Testis (tissue), 2 donors: ENCODE measurements around the gene EMC8.

ENCODE experiments used
- POLR2A ChIP-seq: fragments of 450-650 bp; IDR thresholded peaks from one replicate; pipeline ENCODE4 v1.6.1; 2017; ENCODE audit warnings: antibody characterized with exemption, mild to moderate bottlenecking, moderate library complexity
- TF ChIP-seq, protein P1 (sequence below), 3 experiments: fragments of 450-650 bp in 2 of 3; fragments of 200-600 bp in 1 of 3; sonication (generic) in 1 of 3; IDR thresholded peaks; one replicate each; pipeline ENCODE4 v1.5.1; 2016 to 2019; ENCODE audit warnings: antibody characterized with exemption in 3 of 3, mild to moderate bottlenecking in 2 of 3, moderate library complexity in 1 of 3

DNA sequence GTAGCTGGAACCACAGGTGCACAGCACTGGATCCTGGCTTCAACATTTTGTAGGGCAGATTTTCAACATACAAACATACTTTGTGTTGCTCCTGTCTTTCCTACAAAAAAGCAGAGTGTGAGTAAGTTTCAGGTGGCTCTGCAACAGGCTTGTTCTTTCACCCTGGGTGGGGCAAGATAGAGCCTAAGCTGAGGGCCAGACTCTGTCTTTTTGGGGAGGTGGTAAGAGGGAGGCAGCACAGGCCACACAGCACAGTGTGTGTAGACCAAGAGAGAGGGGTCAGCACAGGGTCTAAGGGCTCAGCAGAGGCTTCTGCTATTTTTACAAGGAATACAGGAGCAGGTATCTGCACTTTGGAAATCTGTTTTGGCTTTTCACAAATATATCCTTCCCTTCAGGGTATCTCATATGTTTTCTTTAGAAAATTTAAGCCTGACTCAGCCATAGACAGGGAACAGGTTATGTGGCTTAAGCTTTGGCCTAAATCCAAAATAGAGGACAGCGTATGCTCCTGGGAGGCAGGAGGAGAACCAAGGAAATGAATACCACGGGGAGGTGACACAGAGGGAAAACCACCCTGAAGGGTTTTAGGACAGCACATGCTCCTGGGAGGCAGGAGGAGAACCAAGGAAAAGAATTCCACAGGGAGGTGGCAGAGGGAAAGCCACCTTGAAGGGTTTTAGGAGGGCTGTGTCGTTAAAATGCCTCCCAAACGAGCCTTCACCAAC lies 21.6 kb downstream of the EMC8 start:
- TF ChIP-seq, protein P1, sequence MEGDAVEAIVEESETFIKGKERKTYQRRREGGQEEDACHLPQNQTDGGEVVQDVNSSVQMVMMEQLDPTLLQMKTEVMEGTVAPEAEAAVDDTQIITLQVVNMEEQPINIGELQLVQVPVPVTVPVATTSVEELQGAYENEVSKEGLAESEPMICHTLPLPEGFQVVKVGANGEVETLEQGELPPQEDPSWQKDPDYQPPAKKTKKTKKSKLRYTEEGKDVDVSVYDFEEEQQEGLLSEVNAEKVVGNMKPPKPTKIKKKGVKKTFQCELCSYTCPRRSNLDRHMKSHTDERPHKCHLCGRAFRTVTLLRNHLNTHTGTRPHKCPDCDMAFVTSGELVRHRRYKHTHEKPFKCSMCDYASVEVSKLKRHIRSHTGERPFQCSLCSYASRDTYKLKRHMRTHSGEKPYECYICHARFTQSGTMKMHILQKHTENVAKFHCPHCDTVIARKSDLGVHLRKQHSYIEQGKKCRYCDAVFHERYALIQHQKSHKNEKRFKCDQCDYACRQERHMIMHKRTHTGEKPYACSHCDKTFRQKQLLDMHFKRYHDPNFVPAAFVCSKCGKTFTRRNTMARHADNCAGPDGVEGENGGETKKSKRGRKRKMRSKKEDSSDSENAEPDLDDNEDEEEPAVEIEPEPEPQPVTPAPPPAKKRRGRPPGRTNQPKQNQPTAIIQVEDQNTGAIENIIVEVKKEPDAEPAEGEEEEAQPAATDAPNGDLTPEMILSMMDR (IDR thresholded peaks at IDR 0.05): no peak
- no peak for TF ChIP-seq POLR2A
